AG09309 (cell line): ENCODE results near the gene KRIT1.
"Not testable (repeated sequence)": the region's sequence is repeated elsewhere in the genome, so short reads cannot be mapped to it uniquely, and the experiment has no call there.

Experiments used
- DNase-seq: peaks from one replicate; pipeline ENCODE4 v3.0.0-alpha.2; 2010; ENCODE audit warnings: low read depth
- H3K4me3 ChIP-seq: 2 replicates; pipeline ENCODE4 v1.5.1; 2011; ENCODE audit warnings: mild to moderate bottlenecking, low read depth, low read length, moderate library complexity; ENCODE audit not compliant: control insufficient read depth
- TF ChIP-seq, protein P1 (sequence below): IDR thresholded peaks from 2 replicates; pipeline ENCODE4 v1.5.1; 2011; ENCODE audit warnings: mild to moderate bottlenecking, low read depth, low read length, inconsistent platforms; ENCODE audit not compliant: insufficient read depth, control insufficient read depth; ENCODE audit errors: missing control alignments

Gene KRIT1

DNA sequence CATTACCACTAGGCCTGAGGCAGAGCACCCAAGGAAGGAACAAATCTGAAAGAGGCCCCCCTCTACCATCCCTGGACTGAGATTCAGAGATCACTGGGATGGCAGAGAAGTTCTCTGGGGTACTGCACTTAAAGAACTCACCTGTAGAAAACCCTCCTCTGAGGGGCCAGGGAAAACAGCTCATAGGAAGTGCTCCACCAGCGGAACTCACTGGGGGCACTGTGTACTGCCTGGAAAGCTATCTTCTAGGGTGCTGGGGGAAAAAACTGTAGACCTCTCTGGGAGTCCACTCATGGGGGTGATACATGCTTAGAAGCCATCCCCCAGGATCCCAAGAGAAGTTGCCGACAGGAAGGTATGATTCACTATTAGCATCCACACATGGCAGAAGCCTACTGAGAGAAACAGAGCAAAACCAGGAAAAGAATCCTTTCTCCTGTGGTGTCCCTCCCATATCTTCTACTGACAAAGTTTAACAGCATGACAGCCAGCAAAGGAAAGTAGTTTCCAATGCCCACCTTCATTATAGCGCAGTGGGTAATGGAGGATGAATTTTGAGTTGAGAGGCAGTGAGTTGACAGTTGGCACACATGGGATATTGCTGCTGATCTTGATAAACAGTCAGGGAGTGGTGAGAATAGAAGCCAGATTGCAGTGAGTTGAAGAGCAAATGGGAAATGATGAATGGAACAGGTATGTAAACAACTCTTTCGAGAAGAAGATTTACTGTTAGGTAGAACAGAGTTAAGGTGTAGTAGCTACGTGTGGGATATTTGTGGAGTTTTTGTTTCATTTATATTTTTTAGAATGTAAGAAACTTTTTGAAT lies 20.9 kb upstream of the KRIT1 start:
- no peak overlapping the region for H3K4me3 ChIP-seq
- TF ChIP-seq, protein P1, sequence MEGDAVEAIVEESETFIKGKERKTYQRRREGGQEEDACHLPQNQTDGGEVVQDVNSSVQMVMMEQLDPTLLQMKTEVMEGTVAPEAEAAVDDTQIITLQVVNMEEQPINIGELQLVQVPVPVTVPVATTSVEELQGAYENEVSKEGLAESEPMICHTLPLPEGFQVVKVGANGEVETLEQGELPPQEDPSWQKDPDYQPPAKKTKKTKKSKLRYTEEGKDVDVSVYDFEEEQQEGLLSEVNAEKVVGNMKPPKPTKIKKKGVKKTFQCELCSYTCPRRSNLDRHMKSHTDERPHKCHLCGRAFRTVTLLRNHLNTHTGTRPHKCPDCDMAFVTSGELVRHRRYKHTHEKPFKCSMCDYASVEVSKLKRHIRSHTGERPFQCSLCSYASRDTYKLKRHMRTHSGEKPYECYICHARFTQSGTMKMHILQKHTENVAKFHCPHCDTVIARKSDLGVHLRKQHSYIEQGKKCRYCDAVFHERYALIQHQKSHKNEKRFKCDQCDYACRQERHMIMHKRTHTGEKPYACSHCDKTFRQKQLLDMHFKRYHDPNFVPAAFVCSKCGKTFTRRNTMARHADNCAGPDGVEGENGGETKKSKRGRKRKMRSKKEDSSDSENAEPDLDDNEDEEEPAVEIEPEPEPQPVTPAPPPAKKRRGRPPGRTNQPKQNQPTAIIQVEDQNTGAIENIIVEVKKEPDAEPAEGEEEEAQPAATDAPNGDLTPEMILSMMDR, result no peak
- no peak for DNase-seq

DNA sequence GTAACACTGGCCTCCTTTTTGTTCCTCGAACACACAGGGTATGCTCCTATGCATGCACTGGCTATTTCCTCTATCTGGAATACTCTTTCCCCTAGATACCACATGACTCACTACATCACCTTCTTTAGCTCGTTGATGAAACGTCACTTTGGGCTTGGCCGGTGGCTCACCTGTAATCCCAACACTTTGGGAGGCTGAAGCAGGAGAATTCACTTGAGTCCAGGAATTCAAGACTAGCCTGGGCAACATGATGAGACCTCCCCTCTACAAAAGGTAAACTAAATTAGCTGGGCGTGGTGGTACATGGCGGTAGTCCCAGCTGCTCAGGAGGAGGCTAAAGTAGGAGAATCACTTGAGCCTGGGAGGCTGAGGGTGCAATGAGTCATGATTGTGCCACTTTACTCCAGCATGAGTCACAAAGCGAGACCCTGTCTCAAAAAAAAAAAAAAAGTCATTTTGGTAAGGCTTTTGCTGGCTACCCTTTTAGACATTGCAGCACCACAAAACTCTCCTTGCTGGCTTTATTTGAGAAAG lies 14.6 kb upstream of the KRIT1 start:
- TF ChIP-seq, protein P1, result no peak
- DNase-seq, result no peak
- H3K4me3 ChIP-seq, result no peak overlapping the region

DNA sequence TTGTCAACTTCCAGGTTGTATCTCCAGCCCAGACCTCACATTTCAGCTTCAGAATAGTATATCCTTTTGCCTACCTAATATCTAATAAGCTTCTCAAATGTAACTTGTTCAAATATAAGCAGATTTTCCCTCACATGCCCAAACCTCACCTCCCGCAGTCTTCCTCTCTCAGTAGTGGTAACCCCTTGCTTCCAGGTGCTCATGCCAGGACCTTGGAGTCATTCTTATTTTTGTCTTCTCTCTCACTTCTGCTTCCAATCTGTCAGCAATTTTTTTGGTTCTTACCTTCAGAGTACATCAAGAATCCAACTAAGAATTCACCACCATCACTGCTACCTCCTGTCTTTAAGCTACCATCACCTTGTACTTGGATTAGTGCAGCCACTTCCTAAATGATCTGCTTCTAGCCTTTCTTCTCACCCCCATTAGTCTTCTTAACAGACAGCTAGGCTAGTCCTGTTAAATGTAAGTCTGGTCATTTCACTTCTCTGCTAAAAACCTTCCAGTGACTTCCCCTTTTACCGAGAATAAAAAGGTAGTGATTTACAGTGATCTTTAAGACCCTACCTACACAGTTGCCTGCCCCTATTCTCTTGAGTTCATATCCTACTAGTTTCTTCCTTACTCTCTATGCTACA lies 14.0 kb upstream of the KRIT1 start:
- H3K4me3 ChIP-seq, result no peak overlapping the region
- DNase-seq, result no peak
- TF ChIP-seq, protein P1, result no peak

DNA sequence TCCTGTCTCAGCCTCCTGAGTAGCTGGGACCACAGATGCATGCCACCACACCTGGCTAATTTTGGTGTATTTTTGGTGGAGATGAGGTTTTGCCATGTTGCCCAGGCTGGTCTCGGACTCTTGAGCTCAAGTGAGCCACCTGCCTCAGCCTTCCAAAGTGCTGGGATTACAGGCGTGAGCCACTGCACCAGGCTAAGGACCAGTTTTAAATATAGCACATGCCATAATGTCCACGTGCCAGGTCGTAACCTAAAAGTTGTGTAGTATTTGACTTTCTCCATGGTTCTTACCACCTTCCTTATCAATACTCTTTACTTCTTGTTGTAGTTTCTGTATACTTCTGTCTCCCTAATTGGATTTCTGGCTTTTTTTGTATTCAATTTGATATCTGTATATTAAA lies 13.3 kb upstream of the KRIT1 start:
- DNase-seq, result no peak
- H3K4me3 ChIP-seq, result no peak overlapping the region
- TF ChIP-seq, protein P1, result no peak

DNA sequence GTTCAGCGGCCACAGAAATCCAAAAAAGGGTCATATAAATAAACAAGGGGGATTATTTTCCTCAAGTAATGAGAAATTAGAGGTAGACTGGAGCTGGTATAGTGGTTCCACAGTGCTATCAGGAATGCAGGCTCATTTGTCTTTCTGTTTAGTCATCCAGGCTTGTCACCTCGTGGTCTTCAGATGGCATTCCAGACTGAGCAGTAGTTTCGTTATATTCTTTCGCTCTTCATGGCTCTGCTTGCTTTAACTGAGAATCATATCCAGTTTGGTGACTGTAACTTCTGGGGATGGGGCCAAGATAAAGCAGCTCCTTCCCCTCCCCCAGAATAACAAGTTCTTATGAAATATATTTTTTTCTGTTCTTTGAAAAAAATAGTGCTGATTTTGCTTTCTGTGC lies 9.6 kb upstream of the KRIT1 start:
- H3K4me3 ChIP-seq, result no peak overlapping the region
- TF ChIP-seq, protein P1, result no peak
- peak; percentile 66 for DNase-seq

DNA sequence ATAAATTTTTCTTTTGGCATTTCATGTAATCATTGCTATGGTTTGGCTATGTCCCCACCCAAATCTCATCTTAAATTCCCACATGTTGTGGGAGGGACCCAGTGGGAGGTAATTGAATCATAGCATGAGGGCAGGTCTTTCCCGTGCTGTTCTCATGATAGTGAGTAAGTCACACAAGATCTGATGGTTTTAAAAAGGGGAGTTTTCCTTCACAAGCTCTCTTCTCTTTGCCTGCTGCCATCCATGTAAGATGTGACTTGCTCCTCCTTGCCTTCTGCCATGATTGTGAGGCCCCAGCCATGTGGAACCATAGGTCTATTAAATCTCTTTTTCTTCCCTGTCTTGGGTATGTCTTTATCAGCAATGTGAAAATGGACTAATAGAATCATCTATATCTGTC lies 9.1 kb upstream of the KRIT1 start:
- not testable (repeated sequence) for DNase-seq, H3K4me3 ChIP-seq

DNA sequence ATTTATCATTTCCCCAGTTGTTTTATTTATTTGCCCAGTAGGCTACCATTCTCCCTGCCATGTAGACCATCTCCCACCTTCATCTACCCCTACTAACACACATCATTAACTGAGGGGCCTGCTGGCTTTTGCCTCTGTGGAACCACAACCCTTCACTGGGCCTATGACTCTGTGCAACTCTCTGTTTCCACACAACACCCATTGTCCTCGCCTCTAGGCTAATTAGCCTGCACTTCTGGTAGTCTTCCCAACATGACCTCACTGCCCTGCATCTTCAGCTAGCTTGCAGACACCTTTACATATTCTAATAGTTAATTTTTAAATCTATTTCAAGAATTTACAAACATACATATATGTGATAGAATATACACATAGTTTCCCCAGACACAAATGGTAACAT lies 7.5 kb upstream of the KRIT1 start:
- TF ChIP-seq, protein P1, result no peak
- DNase-seq, result no peak
- H3K4me3 ChIP-seq, result no peak overlapping the region
